Epithelial cell of prostate (primary cell): ENCODE results near the gene DLGAP1.
A peak's percentile ranks its signal among the peaks of the same experiment; 100 is the strongest.
"Not testable (repeated sequence)": the region's sequence is repeated elsewhere in the genome, so short reads cannot be mapped to it uniquely, and the experiment has no call there.

Source experiments
- DNase-seq: peaks from one replicate; pipeline ENCODE4 v3.0.0-alpha.2; 2011; ENCODE audit warnings: low read depth, low spot score
- H3K27ac ChIP-seq: fragments of 450-650 bp; 2 replicates; pipeline ENCODE4 v1.5.1; 2017; ENCODE audit warnings: mild to moderate bottlenecking

The DLGAP1 gene

DNA sequence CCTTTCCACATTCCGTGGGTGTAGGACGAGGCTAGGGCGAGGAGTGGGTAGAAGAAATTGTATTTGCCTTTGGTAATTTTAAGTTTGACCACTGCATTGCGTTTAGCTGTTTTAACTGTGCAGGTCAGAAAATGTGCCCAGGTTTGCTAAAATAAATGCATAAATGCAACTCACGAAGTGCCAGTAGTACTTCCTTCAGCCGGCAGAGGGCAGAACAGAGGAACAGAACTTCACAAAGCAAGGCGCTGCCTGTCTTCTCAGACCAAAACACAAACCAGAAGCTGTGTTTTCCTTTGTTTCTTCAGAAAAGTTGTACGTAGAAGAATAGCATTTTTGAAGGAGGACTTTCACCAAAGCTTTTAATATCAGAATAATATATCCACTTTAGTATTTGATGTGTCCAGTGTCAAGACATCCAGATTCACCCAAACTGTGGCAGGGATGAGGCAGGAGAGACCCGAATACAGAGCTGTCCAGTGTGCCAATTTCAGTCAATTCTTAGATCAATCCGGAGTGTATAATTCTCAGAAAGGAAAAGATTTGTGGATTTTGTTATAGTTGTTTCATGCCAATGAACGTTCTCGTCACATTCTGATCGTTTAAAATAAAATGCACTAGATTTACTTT, 348.6 kb downstream of the DLGAP1 start:
- no peak overlapping the region for H3K27ac ChIP-seq
- no peak for DNase-seq

DNA sequence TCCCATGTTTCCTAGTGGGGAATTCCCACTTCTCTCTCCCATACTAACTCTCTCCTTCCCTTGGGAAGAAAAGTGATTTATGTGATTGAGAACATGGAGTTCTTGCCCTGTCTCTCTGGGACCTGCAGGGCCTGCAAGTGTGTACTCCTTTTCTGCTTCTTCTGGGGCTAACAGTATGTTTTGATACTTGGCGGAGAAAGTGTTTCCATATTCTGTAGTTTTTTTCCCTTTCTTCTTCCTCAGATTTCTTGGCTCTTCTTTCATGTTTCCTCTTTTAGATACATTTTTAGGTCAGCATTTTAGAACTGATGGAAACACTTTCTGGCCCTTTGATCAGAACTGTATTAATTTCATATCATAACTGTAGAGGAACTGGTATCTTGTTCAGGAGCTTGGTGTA, 352.2 kb downstream of the DLGAP1 start:
- no peak for DNase-seq
- no peak overlapping the region for H3K27ac ChIP-seq

DNA sequence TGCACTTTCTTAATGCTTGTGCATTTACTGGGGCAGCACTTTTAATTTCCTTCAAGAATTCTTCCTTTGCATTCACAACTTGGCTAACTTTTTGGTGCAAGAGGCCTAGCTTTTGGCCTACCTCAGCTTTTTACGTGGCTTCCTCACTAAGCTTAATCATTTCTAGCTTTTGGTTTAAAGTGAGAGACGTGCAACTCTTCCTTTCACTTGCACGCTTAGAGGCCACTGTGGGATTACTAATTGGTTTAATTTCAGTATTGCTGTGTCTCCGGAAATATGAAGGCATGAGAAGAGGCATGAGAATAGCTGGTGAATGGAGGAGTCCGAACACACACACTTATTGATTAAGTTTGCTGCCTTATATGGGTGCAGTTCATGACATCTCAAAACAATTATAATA, 354.1 kb downstream of the DLGAP1 start:
- H3K27ac ChIP-seq = no peak overlapping the region
- no peak for DNase-seq

DNA sequence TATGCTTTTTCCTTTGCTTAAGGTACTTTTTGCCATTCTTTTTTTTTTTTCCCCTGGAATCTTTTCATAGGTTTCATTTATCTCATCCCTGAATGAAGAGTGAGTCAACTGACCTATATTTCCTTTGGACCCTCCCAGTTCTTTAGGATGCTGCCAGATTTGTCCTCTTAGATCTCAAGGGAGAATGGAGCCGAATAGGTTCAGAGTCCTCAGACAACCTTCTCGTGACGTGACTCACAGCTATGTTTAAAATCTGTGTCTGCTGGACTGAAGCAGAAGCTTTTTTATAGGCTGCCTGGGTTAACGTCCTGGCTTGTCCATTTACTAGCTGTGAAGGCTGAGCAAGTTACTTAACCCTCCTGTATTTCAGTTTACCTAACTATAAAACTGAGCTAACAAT, 358.6 kb downstream of the DLGAP1 start:
- no peak overlapping the region for H3K27ac ChIP-seq
- DNase-seq = peak; percentile 57

DNA sequence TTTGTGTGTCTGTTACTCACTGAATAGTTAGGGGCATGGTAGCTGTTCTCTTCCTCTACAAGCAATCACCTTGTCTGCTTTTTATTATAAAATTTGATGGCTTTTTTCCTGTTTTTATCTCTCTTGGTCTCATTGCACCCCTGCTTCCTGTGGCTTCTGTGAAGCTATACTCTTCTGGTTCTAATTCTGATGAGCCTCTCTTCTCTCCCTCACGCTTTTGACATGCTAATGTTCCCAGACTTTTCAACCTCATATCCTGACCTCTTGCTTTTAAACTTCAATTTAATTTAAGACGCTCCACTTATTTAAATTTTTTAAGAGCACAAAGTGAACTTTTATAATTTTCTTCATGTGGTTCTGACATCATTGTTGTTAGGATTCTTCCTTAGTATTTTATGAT, 361.4 kb downstream of the DLGAP1 start:
- no peak for DNase-seq
- no peak overlapping the region for H3K27ac ChIP-seq

DNA sequence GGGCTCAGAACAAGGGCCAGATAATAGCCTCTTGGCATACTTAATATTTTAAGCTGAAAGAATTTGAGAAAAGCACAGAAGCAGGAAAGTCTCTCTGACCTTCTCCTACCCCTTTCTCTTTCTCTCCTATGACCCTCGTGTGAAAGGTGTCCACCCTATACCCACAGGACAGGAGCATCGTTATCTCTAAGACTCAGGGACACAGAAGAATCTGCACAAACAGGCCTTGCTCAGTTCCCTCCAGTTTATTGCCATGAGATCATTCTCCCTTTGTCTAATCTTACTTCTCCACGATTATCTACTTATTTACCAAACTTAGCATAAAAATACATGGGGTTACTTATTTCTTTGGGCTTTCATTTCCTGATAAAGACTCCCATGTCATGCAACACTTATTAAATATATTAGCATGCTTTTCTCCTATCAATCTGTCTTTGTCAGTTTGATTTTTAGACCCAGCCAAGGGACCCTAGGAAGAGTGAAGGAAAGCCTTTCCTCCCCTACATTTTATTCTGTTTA, 370.7 kb downstream of the DLGAP1 start:
- no peak overlapping the region for H3K27ac ChIP-seq
- no peak for DNase-seq

DNA sequence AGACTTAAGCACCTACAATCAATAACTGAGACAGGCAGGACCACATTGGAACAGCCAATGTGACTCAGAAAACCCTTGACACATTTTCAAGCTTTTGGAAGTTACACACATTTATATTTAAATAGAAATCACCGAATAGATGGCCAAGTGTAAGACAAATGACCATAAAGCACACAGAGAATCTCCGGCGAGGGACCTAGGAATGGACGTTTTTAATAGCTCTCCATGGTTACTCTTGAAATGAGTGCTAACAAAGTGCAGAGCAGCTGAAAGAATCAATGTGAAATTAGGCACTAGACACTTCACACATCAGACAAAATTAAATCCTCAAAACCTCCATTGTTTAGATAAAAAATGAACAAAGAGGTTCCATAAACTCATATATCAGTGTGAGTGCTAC, 376.9 kb downstream of the DLGAP1 start:
- no peak overlapping the region for H3K27ac ChIP-seq
- DNase-seq = no peak

DNA sequence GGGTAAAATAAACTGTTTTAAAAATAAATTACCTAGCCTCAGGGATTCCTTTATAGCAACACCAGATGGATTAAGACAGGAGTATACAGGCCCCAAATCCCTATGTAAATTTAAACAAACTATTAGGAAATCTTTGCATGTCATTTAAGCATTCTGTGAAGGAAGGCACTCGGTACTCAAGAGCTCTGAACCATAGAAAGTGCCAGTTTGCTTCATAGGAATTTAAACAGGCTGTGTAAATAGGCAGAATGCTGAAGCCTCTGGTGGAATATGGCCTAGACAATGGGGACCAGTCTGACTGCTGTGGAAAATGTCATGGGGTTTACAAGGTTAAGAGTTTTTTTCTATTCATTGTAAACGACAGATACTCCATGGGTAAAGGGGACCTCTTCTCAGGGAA, 377.4 kb downstream of the DLGAP1 start:
- DNase-seq = no peak
- no peak overlapping the region for H3K27ac ChIP-seq

DNA sequence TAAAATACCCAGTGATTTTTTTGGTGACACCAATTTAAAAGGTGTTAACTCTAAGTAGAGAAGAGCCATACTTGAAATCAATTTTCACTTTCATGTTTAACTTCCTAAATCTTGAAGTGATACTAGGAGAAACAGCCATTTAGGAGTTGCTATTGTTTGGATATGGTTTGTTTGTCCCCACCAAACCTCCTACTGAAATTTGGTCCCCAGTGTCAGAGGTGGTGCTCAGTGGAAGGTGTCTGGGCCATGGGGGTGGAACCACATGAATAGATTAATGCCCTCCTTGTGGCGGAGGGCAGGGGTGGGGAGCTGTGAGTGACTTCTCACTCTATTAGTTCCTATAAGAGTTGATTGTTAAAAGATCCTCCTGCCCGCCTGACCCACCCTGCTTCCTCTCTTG, 377.9 kb downstream of the DLGAP1 start:
- no peak overlapping the region for H3K27ac ChIP-seq
- no peak for DNase-seq

DNA sequence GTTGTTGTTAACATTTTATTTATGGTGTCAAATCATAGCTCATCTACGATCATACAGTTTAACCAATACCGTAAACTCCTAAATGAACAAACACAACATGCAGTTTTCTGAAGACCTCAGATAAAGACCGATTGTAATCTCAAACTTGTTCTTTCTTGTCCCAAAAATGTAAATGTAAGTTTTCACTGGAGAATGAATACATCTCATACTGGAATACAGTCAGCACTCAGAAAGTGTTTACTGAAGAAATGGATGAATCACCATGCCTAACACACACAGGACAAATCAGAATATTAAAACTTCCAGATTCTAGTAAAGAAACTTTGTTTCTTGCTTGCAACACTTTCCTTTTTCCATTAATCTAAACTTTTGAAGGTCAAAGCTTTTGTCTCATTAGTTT, 380.5 kb downstream of the DLGAP1 start:
- peak overlapping the region; percentile 3 for H3K27ac ChIP-seq
- DNase-seq = peak; percentile 60

DNA sequence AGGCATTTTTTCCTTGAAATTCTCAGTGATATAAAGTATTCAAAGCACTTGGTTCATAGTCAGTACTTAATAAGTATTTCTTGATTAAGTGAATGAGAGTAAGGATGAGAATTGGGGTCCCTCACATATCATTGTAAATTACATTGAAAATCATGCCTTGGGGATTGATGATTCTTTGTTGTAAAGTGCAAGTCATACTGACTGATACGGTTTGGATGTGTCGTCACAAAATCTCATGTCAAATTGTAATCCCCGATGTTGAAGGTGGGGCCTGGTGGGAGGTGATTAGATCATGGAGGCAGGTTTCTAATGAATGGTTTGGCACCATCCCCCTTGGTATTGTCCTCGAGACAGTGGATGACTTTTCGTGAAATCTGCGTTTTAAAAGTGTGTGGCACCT, 385.9 kb downstream of the DLGAP1 start:
- no peak overlapping the region for H3K27ac ChIP-seq
- DNase-seq = no peak

DNA sequence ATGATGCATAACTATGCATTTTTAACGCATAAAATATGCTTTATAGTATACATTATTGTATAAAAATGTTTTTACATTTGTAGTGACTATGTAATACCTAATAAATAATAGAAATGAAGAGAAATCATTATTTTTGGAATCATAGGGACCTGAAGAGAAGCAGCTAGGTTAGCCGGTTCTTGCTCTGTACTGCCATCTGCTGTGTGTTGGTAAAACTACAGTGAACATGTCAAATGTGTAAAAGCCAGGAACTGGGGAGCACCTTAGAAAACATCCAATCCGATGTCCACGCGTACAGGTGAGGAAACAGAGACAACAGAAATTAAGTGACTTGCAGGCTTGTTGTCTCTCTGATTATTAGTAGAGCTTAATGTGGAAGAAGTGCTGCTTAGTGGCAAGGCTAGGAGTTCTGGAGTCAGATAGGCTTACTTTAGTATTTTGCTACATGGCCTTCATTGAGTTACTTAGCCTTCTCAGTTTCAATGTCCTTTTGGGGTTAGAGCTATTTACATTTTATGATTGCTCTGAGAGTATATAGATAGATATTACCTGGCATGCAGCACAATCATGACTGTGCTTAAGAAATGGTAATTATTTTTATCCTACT, 386.5 kb downstream of the DLGAP1 start:
- DNase-seq = peak; percentile 3
- H3K27ac ChIP-seq = no peak overlapping the region

DNA sequence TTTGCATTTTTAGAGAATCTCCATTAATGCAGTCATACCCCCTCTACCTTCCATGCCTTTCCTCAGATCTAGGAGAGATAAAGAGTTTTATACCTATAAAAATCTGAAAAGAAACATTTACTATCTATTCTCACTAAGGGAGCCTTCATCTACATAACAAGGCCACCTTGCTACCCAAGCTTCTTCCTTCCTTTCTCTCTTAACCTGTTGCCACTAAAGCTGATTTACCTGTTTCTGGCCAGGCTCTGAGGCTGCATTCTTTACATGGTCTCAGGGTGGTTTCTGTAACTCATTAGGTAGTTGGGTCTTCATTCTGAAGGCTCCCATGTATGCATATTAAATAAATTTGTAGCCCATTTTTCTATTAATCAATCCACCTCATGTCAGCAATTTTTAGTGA, 391.6 kb downstream of the DLGAP1 start:
- DNase-seq = no peak
- no peak overlapping the region for H3K27ac ChIP-seq

DNA sequence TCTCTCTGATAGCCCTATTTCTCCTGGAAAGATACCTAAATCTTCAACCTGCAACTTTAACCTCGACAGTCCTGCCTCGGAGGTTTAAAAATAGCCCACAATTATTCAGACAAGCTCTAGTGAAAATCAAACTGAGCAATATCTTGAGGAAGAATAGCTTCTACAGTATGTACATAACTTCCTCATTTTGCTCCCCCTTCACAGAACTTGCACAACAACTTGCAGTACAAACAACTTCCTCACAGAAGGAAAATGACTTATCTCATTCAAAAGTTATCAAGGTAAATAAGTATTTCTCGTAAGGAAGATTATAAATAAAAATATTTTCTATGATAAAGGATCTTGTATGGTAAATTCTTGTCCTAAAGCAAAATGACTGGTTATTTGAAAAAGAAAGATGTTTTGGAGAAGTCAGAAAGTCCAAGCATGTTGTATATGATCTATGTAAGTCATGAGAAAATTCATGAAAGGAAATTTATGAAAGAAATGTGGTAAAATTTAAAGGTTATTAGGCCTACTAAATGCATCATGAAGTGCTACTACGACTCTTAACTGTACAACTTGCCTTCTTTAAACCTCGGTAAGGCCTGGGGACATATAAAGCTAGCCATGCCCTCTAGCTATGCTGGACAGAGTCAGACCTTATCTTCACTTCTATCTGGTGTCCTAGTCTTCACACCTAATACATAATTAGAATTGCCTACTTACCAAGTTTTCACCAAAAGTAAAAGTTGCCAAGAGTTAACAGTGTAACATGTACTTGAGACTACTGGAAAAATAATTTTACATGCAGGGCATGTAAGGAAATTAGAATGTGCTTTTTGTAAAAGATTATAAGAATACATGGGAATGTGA, 394.5 kb downstream of the DLGAP1 start:
- no peak overlapping the region for H3K27ac ChIP-seq
- no peak for DNase-seq

DNA sequence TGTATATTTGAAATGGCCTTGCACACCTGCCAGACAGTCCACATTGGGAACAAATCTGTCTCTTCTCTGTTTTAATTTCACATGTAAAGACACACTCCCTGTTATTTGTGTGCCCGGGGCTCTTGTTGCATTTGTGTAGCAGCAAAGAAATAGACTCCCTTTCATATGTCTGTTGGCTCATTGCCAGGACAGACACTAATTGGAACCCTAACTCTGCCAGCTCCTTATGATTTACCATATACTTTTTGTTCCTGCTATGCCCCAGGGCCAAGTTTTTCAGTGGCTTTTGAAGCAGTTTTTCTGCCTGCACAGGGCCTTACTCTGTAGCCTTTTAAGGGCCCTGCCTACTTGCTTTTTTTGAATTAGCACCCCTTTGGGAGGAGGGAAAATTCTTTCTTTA, 396.9 kb downstream of the DLGAP1 start:
- no peak overlapping the region for H3K27ac ChIP-seq

DNA sequence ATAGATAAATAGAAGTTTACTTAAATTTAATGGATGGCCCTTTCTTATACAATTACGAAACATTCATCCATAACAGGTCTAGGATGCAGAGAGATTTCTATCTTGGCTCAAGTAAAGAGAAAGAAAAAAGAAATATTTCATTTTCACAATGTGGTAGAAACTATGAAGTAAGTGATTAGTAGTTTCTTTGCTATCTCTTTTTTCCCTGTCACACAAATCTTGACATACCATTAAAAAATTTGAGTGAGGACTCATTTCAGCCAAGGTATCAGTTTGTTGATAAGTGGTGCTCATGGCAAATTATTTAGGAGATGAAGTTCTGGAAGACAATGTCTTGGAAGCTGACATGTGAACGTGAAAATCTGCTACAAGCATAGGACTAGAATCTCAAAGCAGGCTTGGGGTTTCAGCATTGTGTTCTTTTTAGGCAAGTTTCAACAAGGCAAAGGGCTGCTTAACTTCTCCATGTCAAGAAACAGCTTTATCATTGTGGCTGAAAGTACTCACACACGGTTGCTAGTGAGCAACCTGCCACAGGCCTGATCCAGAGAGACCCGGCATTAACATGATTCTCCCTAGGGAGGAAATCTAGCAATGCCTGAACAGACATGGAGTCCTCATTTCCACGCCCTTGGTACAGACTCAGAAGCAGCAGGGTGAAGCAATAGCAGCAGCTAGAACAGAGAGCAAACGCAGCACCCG, 414.6 kb downstream of the DLGAP1 start:
- no peak overlapping the region for H3K27ac ChIP-seq
- peak; percentile 39 for DNase-seq

More for the DNA sequence above, 396.9 kb downstream of the DLGAP1 start:
- no peak for DNase-seq

DNA sequence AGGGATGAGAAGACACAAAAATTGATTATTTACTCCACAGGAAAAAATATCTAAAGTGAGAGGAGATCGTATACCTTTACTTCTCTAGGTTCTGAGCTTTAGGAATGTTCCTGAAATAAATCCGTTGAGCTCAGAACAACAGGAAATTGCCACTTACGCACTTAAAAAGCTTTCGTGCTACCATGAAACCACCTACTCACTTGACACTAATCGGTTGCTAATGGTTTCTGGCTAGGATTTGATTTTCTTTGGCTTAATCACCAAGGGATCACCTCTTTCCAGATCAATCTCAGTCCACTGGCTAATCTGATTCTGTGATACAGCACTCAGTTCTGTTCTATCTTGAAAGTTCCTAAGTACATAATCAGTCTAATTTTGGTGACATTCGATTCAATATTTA, 419.6 kb downstream of the DLGAP1 start:
- no peak for DNase-seq
- no peak overlapping the region for H3K27ac ChIP-seq

DNA sequence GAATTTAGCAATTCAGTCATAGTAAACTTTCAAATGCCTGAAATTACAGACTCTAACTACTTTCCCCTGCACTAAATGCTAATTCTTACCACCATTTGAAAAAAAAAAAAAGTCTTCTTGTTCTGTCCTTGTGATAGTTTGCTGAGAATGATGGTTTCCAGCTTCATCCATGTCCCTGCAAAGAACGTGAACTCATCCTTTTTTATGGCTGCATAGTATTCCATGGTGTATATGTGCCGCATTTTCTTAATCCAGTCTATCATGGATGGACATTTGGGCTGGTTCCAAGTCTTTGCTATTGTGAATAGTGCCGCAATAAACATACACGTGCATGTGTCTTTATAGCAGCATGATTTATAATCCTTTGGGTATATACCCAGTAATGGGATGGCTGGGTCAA, 420.3 kb downstream of the DLGAP1 start:
- not testable (repeated sequence) for H3K27ac ChIP-seq, DNase-seq

DNA sequence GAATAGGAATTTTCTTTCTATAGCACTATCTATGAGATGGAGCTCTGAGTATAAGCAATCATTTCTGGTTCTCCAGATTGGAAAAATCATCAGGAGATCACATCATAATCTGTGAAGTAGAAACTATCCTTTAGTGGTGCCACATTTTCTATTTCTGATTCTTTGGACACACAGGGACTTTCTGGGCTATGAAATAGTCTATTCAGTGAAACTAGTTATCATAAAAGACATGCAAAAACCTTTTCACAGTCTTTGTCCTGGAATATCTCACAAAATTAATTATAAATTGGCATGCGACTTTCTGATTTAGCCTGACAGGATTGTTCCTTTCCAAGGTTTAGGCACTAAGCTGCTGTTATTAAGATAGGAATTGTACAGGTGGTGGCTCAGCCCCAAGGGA, 428.6 kb downstream of the DLGAP1 start:
- no peak overlapping the region for H3K27ac ChIP-seq
- no peak for DNase-seq

DNA sequence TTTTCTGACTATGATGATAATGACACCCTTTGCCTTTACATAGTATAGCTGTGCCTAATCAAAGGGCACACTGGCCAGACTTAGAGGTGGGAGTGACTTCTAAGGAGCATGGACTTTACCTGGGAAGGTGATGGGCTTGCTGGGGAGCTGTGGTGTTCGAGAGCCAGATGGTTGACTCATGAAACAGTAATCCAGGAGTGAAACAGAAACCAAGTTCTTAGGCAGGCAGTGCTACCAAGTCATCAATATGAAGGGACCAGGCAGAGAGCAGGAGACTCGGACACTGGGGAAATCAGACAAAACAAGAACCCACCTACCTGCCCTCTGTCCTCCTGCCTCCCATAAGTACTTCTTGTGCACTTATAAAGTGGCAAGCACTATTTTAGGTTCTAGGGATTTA, 430.4 kb downstream of the DLGAP1 start:
- H3K27ac ChIP-seq = no peak overlapping the region
- no peak for DNase-seq

DNA sequence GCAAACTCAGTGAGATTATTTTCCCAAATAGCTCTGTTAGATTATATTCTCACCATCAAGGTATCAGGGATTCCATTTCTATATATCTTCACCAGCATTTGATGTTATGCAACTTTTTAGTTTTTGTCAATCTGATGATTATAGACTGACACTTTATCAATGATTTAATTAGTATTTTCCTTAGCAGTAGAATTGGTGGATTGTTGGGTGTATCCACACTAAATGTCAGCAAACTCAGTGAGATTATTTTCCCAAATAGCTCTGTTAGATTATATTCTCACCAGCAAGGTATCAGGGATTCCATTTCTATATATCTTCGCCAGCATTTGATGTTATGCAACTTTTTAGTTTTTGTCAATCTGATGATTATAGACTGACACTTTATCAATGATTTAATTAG, 432.4 kb downstream of the DLGAP1 start:
- not testable (repeated sequence) for H3K27ac ChIP-seq, DNase-seq
